WTC11 (cell line): ENCODE results near the gene CBY1. TPM values are rescaled to one million over a fixed set of nuclear protein-coding genes. Genes with fewer than 3 reads are reported as not detected.

Experiments
- ATAC-seq: fragments of 200-7000 bp; cut with Tn5 transposase; 2 replicates; pipeline ENCODE4 v1.10.0; 2021; ENCODE audit warnings: mild to moderate bottlenecking, moderate library complexity
- CTCF ChIA-PET: fragments of 300-600 bp; sonication (Branson Sonifier 250); formaldehyde crosslinking; loops from one replicate; lab custom pipeline; 2021; ENCODE audit warnings: antibody characterized with exemption; lab: Charles Lee
- POLR2A ChIA-PET: fragments of 350-600 bp; sonication (Branson Sonifier 250); formaldehyde crosslinking; loops from one replicate; lab custom pipeline; 2021; ENCODE audit warnings: antibody characterized with exemption; lab: Charles Lee
- DNase-seq: peaks from one replicate; pipeline ENCODE4 v3.0.0; 2021; ENCODE audit warnings: low spot score
- H3K27ac Mint-ChIP-seq: 2 replicates; pipeline ENCODE4 v1.8.0; 2021; ENCODE audit warnings: mixed read lengths
- H3K27me3 Mint-ChIP-seq: 2 replicates; pipeline ENCODE4 v1.8.0; 2021; ENCODE audit warnings: low read depth, mild to moderate bottlenecking, moderate library complexity, mixed read lengths
- H3K36me3 Mint-ChIP-seq: 2 replicates; pipeline ENCODE4 v1.8.0; 2021; ENCODE audit warnings: mixed read lengths
- H3K4me1 Mint-ChIP-seq: 2 replicates; pipeline ENCODE4 v1.8.0; 2022; ENCODE audit warnings: mixed read lengths
- H3K4me3 Mint-ChIP-seq: 2 replicates; pipeline ENCODE4 v1.8.0; 2021; ENCODE audit warnings: mild to moderate bottlenecking, moderate library complexity, mixed read lengths
- H3K9me3 Mint-ChIP-seq: 2 replicates; pipeline ENCODE4 v1.8.0; 2021; ENCODE audit warnings: mixed read lengths
- CREM ChIP-seq: sonication (generic); formaldehyde crosslinking; IDR thresholded peaks from 2 replicates; pipeline ENCODE4 v1.8.1; 2022; ENCODE audit warnings: mild to moderate bottlenecking, missing genetic modification reagents, moderate library complexity
- EMX1 ChIP-seq: fragments of 250-450 bp; sonication (Bioruptor Pico); IDR thresholded peaks from 2 replicates; pipeline ENCODE4 v1.8.0; 2021; ENCODE audit warnings: mild to moderate bottlenecking
- ESRRA ChIP-seq: sonication (generic); formaldehyde crosslinking; IDR thresholded peaks from 2 replicates; pipeline ENCODE4 v1.8.1; 2022; ENCODE audit warnings: mild to moderate bottlenecking, missing genetic modification reagents, borderline replicate concordance
- GABPB1 ChIP-seq: sonication (generic); formaldehyde crosslinking; IDR thresholded peaks from 2 replicates; pipeline ENCODE4 v1.8.1; 2023; ENCODE audit warnings: mild to moderate bottlenecking, missing genetic modification reagents
- HMGA2 ChIP-seq: fragments of 250-450 bp; sonication (Bioruptor Pico); IDR thresholded peaks from 2 replicates; pipeline ENCODE4 v1.4.0; 2021; ENCODE audit warnings: mild to moderate bottlenecking, moderate library complexity
- IRF2 ChIP-seq: sonication (generic); formaldehyde crosslinking; IDR thresholded peaks from 2 replicates; pipeline ENCODE4 v1.8.0; 2022; ENCODE audit warnings: low read depth, missing genetic modification reagents, borderline replicate concordance
- JAZF1 ChIP-seq: fragments of 250-450 bp; sonication (Bioruptor Pico); IDR thresholded peaks from 2 replicates; pipeline ENCODE4 v1.9.0; 2021; ENCODE audit warnings: moderate library complexity, mild to moderate bottlenecking, inconsistent platforms
- NFATC4 ChIP-seq: fragments of 250-450 bp; sonication (Bioruptor Pico); IDR thresholded peaks from 2 replicates; pipeline ENCODE4 v1.9.0; 2021; ENCODE audit warnings: mild to moderate bottlenecking
- NFE2L1 ChIP-seq: sonication (generic); formaldehyde crosslinking; IDR thresholded peaks from 2 replicates; pipeline ENCODE4 v1.8.1; 2023; ENCODE audit warnings: missing genetic modification reagents
- NR1H2 ChIP-seq: sonication (generic); formaldehyde crosslinking; IDR thresholded peaks from 2 replicates; pipeline ENCODE4 v1.9.0; 2021; ENCODE audit warnings: mild to moderate bottlenecking, moderate library complexity, missing genetic modification reagents
- RELA ChIP-seq: sonication (generic); formaldehyde crosslinking; IDR thresholded peaks from 2 replicates; pipeline ENCODE4 v1.8.1; 2022; ENCODE audit warnings: missing genetic modification reagents, mild to moderate bottlenecking, borderline replicate concordance
- SMAD4 ChIP-seq: sonication (generic); formaldehyde crosslinking; IDR thresholded peaks from 2 replicates; pipeline ENCODE4 v1.8.0; 2022; ENCODE audit warnings: mild to moderate bottlenecking, missing genetic modification reagents
- TP53 ChIP-seq: sonication (generic); formaldehyde crosslinking; IDR thresholded peaks from 2 replicates; pipeline ENCODE4 v1.8.1; 2023; ENCODE audit warnings: mild to moderate bottlenecking, missing genetic modification reagents
- ZNF138 ChIP-seq: sonication (generic); formaldehyde crosslinking; conservative IDR thresholded peaks from 2 replicates; pipeline ENCODE4 v1.8.1; 2022; ENCODE audit warnings: mild to moderate bottlenecking, moderate library complexity, missing genetic modification reagents
- ZNF232 ChIP-seq: sonication (generic); formaldehyde crosslinking; IDR thresholded peaks from 2 replicates; pipeline ENCODE4 v1.8.0; 2022; ENCODE audit warnings: mild to moderate bottlenecking, missing genetic modification reagents
- ZNF263 ChIP-seq: sonication (generic); formaldehyde crosslinking; IDR thresholded peaks from 2 replicates; pipeline ENCODE4 v1.8.1; 2022; ENCODE audit warnings: low read depth, mild to moderate bottlenecking, moderate library complexity, missing genetic modification reagents
- ZNF396 ChIP-seq: fragments of 250-450 bp; sonication (Bioruptor Pico); IDR thresholded peaks from 2 replicates; pipeline ENCODE4 v1.8.0; 2021; ENCODE audit warnings: mild to moderate bottlenecking, moderate library complexity, borderline replicate concordance
- total RNA-seq: library from RNA; stranded (reverse); gene quantifications from 3 replicates; pipeline ENCODE4 v1.2.3, GENCODE V29; 2021
- TF ChIP-seq, protein P1 (sequence below): sonication (generic); formaldehyde crosslinking; IDR thresholded peaks from 2 replicates; pipeline ENCODE4 v1.8.1; 2022; ENCODE audit warnings: missing genetic modification reagents, borderline replicate concordance
- TF ChIP-seq, protein P2 (sequence below): sonication (generic); formaldehyde crosslinking; IDR thresholded peaks from 2 replicates; pipeline ENCODE4 v1.8.1; 2023; ENCODE audit warnings: mild to moderate bottlenecking, moderate library complexity, missing genetic modification reagents
- TF ChIP-seq, protein P3 (sequence below): sonication (generic); formaldehyde crosslinking; IDR thresholded peaks from 2 replicates; pipeline ENCODE4 v1.8.1; 2023; ENCODE audit warnings: mild to moderate bottlenecking, missing genetic modification reagents, moderate library complexity
- TF ChIP-seq, protein P4 (sequence below): fragments of 250-450 bp; sonication (Bioruptor Pico); IDR thresholded peaks from 2 replicates; pipeline ENCODE4 v1.8.0; 2021; ENCODE audit warnings: mild to moderate bottlenecking
- TF ChIP-seq, protein P5 (sequence below): sonication (generic); formaldehyde crosslinking; IDR thresholded peaks from 2 replicates; pipeline ENCODE4 v1.8.1; 2023; ENCODE audit warnings: mild to moderate bottlenecking, missing genetic modification reagents, moderate library complexity
- TF ChIP-seq, protein P6 (sequence below): fragments of 250-450 bp; sonication (Bioruptor Pico); conservative IDR thresholded peaks from 2 replicates; pipeline ENCODE4 v1.9.0; 2021; ENCODE audit warnings: mild to moderate bottlenecking

CBY1 gene
- total RNA-seq, 1 experiment from 2014 or later = 26.5 TPM

DNA sequence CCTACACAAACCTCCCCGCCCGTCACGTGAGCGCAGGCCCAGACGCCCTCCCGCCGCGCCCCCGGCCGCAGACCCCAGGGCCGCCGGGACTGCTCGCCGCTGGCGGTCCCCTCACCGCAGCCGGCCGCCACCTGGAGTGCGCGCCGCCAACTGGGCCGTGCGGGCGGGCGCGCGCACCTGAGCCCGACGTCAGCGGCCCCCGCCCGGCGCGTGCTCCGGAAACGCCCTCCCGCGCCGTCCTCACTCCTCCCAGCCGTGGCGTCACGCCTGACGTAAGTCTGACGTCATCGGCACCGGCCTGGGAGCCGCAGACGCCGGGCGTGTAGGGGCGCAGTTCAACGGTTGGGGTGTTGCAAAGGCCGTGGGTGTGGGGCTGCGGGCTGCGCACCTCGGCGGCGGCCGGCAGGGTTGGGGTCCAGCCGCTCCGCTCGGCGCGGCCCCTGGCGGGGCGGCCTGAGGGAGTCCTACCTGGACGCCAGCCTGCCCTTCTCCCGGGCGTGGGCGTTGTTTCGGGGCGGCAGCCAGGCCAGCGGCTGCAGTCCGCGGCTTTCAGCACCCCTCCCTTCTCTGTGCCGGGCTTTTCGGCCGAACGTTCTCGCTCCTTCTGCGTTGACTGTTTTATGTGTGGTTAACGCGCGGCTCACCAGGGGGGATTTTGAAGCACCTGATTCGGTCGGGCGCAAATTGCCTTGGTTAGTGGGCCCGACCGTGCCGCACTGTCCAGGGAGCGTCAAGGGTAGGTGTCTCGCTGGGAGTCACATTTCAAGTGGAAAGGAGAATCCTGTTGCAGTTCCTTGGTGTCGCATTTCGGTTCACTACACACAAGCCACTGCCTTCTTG, 44.6 kb downstream of the CBY1 start, which contains the start of gene JOSD1 (continued):
- TF ChIP-seq, protein P1, sequence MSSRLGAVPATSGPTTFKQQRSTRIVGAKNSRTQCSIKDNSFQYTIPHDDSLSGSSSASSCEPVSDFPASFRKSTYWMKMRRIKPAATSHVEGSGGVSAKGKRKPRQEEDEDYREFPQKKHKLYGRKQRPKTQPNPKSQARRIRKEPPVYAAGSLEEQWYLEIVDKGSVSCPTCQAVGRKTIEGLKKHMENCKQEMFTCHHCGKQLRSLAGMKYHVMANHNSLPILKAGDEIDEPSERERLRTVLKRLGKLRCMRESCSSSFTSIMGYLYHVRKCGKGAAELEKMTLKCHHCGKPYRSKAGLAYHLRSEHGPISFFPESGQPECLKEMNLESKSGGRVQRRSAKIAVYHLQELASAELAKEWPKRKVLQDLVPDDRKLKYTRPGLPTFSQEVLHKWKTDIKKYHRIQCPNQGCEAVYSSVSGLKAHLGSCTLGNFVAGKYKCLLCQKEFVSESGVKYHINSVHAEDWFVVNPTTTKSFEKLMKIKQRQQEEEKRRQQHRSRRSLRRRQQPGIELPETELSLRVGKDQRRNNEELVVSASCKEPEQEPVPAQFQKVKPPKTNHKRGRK (CRISPR knock-in tag) = no peak
- TF ChIP-seq ZNF138 (CRISPR knock-in tag) = 0 out of 2 replicates have a peak, but pooled peaks have one; percentile 17
- TF ChIP-seq, protein P2, sequence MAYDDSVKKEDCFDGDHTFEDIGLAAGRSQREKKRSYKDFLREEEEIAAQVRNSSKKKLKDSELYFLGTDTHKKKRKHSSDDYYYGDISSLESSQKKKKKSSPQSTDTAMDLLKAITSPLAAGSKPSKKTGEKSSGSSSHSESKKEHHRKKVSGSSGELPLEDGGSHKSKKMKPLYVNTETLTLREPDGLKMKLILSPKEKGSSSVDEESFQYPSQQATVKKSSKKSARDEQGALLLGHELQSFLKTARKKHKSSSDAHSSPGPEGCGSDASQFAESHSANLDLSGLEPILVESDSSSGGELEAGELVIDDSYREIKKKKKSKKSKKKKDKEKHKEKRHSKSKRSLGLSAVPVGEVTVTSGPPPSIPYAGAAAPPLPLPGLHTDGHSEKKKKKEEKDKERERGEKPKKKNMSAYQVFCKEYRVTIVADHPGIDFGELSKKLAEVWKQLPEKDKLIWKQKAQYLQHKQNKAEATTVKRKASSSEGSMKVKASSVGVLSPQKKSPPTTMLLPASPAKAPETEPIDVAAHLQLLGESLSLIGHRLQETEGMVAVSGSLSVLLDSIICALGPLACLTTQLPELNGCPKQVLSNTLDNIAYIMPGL (CRISPR knock-in tag) = peak; percentile 91
- no peak for TF ChIP-seq SMAD4
- TF ChIP-seq HMGA2 (CRISPR knock-in tag) = no peak
- TF ChIP-seq ZNF263 (CRISPR knock-in tag) = no peak
- TF ChIP-seq, protein P3, sequence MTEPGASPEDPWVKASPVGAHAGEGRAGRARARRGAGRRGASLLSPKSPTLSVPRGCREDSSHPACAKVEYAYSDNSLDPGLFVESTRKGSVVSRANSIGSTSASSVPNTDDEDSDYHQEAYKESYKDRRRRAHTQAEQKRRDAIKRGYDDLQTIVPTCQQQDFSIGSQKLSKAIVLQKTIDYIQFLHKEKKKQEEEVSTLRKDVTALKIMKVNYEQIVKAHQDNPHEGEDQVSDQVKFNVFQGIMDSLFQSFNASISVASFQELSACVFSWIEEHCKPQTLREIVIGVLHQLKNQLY = no peak
- peak; percentile 57; the same call in 1 of the 2 replicates for TF ChIP-seq NFE2L1 (CRISPR knock-in tag)
- TF ChIP-seq, protein P4, sequence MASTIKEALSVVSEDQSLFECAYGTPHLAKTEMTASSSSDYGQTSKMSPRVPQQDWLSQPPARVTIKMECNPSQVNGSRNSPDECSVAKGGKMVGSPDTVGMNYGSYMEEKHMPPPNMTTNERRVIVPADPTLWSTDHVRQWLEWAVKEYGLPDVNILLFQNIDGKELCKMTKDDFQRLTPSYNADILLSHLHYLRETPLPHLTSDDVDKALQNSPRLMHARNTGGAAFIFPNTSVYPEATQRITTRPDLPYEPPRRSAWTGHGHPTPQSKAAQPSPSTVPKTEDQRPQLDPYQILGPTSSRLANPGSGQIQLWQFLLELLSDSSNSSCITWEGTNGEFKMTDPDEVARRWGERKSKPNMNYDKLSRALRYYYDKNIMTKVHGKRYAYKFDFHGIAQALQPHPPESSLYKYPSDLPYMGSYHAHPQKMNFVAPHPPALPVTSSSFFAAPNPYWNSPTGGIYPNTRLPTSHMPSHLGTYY (CRISPR knock-in tag) = no peak
- no peak for TF ChIP-seq RELA (CRISPR knock-in tag)
- 0 out of 2 replicates have a peak, but pooled peaks have one; percentile 70 for TF ChIP-seq IRF2 (CRISPR knock-in tag)
- TF ChIP-seq, protein P5, sequence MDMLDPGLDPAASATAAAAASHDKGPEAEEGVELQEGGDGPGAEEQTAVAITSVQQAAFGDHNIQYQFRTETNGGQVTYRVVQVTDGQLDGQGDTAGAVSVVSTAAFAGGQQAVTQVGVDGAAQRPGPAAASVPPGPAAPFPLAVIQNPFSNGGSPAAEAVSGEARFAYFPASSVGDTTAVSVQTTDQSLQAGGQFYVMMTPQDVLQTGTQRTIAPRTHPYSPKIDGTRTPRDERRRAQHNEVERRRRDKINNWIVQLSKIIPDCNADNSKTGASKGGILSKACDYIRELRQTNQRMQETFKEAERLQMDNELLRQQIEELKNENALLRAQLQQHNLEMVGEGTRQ (CRISPR knock-in tag) = peak; percentile 87
- TF ChIP-seq NFATC4 = no peak
- no peak for TF ChIP-seq ZNF396
- TF ChIP-seq, protein P6, sequence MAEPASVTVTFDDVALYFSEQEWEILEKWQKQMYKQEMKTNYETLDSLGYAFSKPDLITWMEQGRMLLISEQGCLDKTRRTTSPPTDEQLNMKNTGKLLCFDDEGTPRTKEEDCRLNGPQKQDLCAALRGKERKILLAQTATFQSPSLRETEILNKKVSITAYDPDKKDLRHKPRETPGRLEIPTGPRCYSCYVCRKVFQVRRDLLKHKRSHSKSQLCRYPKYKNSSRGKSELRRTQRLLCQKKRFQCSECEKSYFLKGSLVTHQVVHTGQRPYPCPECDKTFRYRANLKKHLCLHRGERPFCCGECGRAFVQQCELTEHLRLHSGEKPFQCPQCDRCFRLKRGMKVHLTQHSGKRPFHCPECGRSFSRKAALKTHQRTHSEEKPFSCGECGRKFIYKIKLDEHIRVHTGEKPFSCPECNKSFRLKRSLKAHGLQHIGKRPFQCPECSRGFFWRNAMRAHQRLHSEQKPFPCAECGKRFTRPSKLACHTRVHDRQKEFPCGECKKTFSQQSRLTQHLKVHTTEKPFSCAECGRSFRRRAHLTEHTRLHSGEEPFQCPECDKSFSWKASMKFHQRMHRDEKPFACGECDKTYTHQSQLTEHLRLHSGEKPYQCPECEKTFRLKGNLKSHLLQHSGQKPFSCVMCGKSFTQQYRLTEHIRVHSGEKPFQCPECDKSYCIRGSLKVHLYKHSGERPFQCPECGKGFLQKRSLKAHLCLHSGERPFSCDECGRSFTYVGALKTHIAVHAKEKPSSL = no peak
- TF ChIP-seq TP53 (CRISPR knock-in tag) = peak; percentile 82; the same call in 1 of the 2 replicates

DNA sequence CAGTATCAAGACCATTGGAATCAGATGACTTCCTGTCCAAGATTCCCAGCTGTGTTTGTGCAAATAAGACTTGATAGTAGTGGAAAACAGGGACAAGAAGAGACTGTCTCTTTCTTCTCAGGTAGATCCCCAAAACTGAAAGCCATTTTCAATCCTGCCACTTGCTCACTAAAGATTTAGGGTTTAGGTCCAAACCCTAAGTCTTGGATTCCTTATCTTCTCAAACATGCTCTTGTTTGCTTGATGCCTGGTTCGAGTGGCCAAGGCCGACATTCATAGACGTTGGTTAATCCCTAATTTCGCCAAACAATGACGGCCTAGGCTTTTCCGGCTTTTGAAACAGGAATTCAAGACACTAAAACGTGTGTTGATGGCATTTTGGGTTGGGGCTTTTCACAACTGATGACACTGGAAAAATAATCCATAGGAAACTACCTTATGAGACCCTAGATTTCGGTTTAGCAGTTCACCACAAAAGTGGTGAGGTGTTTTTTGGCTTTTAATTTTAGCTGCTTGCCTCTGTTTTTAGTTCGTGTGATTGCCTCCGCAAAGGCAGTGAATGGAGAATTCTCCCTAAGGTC, 48.3 kb downstream of the CBY1 start:
- H3K9me3 Mint-ChIP-seq = no peaks in the 10 kb centered on the region
- H3K4me3 Mint-ChIP-seq = peak overlapping the region; percentile 83
- ChIA-PET CTCF (interaction anchor here (0.9 to 1.5 kb wide), 3 partner anchors 61 to 607 kb away, joined by 4 to 9 read pairs (median 4); no protein-coding TSS in a partner anchor), POLR2A (no interaction called here)
- ATAC-seq = no peak
- H3K27ac Mint-ChIP-seq = peak overlapping the region; percentile 100
- TF ChIP-seq GABPB1 (CRISPR knock-in tag) (no peak), CREM (no peak), JAZF1 (CRISPR knock-in tag) (no peak), EMX1 (no peak), ZNF232 (CRISPR knock-in tag) (no peak), ESRRA (CRISPR knock-in tag) (no peak), NR1H2 (CRISPR knock-in tag) (no peak)
- H3K4me1 Mint-ChIP-seq = peaks cover 59% of the 10 kb centered on the region
- no peak for DNase-seq
- no peaks in the 10 kb centered on the region; the same call in 1 of the 2 replicates for H3K27me3 Mint-ChIP-seq
- H3K36me3 Mint-ChIP-seq = no peaks in the 10 kb centered on the region; the same call in 1 of the 2 replicates
